HepG2 (cell line): ENCODE data around the gene PHACTR3.

Experiments
- EP300 ChIP-seq, 3 experiments: sonication (generic) in 1 of 3; formaldehyde crosslinking in 1 of 3; IDR thresholded peaks; 2 replicates each; pipeline versions ENCODE4 v1.5.1 to v1.6.1; 2011 to 2020; ENCODE audit warnings: low read depth in 2 of 3, low read length in 2 of 3, borderline replicate concordance in 1 of 3, improper control_type of control experiment in 1 of 3, mild to moderate bottlenecking in 1 of 3, missing genetic modification reagents in 1 of 3, moderate library complexity in 1 of 3
- MAZ ChIP-seq, 2 experiments: sonication (generic) in 1 of 2; formaldehyde crosslinking in 1 of 2; IDR thresholded peaks; 2 replicates each; pipeline versions ENCODE4 v1.5.0 to v1.6.1; 2012 to 2020; ENCODE audit warnings: low read depth in 2 of 2, mild to moderate bottlenecking in 2 of 2, borderline replicate concordance in 1 of 2, improper control_type of control experiment in 1 of 2, low read length in 1 of 2, missing genetic modification reagents in 1 of 2, moderate library complexity in 1 of 2
- POLR2AphosphoS2 ChIP-seq: IDR thresholded peaks from 2 replicates; pipeline ENCODE4 v1.6.1; 2011; ENCODE audit warnings: low read depth, low read length, improper control_type of control experiment
- SCMH1 ChIP-seq: sonication (generic); formaldehyde crosslinking; IDR thresholded peaks from 2 replicates; pipeline ENCODE4 v1.9.0; 2021; ENCODE audit warnings: missing genetic modification reagents, mild to moderate bottlenecking, borderline replicate concordance
- ZKSCAN8 ChIP-seq: IDR thresholded peaks from 2 replicates; pipeline ENCODE4 v1.6.1; 2016; ENCODE audit warnings: borderline replicate concordance, missing genetic modification reagents, missing compliant biosample characterization
- TF ChIP-seq, protein P1 (sequence below): sonication (generic); formaldehyde crosslinking; IDR thresholded peaks from 2 replicates; pipeline ENCODE4 v1.8.1; 2023; ENCODE audit warnings: mild to moderate bottlenecking, missing genetic modification reagents, borderline replicate concordance

DNA sequence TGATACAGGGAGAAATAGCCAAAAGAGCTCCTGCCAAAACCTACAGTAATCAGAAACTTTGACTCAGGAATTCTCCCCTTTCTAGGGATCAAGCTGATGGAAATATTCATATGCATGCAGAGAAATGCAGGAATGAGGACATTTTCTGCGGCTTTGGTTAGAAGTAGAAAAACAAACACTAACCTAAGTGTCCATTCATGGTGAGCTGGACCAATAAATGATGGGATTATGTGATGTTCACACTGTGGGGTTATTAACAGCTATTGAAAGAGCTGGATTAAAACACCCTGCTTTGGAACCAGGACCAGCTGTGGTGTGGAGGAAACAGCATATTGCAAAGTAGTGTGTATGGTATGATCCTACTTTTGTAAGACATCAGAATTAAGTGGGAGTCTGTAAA, 186.0 kb downstream of the PHACTR3 start:
- TF ChIP-seq SCMH1 (CRISPR knock-in tag) (no peak), MAZ (IDR thresholded peaks at IDR 0.05; ENCODE audit: borderline replicate concordance, low read depth, low read length) (no peak), MAZ (CRISPR knock-in tag; IDR thresholded peaks at IDR 0.05; ENCODE audit: low read depth) (no peak), ZKSCAN8 (CRISPR knock-in tag) (no peak), EP300 (IDR thresholded peaks at IDR 0.05; ENCODE audit: low read depth in 2 of 2, low read length in 2 of 2) (no peak), EP300 (CRISPR knock-in tag; IDR thresholded peaks at IDR 0.05; ENCODE audit: borderline replicate concordance) (no peak), POLR2AphosphoS2 (no peak)
- TF ChIP-seq, protein P1, sequence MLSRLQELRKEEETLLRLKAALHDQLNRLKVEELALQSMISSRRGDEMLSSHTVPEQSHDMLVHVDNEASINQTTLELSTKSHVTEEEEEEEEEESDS (CRISPR knock-in tag), result no peak
